Breast epithelium (tissue), 3 donors: ENCODE data around the gene GPC6.

ENCODE experiments used
- POLR2A ChIP-seq: fragments of 450-650 bp; IDR thresholded peaks from one replicate; pipeline ENCODE4 v1.6.1; 2016; ENCODE audit warnings: antibody characterized with exemption, mild to moderate bottlenecking, moderate library complexity
- POLR2AphosphoS5 ChIP-seq, 3 donors: sonication (generic); formaldehyde crosslinking; IDR thresholded peaks; one replicate each; pipeline ENCODE4 v1.6.1; 2017; ENCODE audit warnings: antibody characterized with exemption in 3 of 3
- TF ChIP-seq, protein P1 (sequence below), 3 donors: fragments of 450-650 bp; IDR thresholded peaks; one replicate each; pipeline ENCODE4 v1.5.1; 2016 to 2017; ENCODE audit warnings: antibody characterized with exemption in 3 of 3, mild to moderate bottlenecking in 3 of 3, moderate library complexity in 3 of 3

DNA sequence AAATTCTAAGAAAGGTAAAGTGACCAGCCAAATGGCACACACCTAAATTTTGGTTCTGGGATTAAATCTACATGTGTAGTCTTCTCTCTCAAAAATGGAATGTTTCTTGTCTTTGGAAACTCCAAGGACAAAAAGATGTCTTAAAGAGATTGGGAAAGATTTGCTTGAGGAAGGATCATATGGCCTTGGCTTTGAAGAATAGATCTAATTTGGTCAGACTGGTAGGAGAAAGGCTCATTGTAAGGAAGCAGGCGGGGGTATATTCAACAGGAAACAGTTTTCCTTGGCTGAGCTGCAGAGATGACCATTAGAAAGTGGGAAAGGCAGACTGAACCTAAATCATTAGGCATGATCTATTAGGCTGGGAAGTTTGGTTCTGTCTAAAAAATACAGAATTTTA is 887.6 kb downstream of the GPC6 start:
- TF ChIP-seq POLR2AphosphoS5 (IDR thresholded peaks at IDR 0.05) (no peak), POLR2A (no peak)
- TF ChIP-seq, protein P1, sequence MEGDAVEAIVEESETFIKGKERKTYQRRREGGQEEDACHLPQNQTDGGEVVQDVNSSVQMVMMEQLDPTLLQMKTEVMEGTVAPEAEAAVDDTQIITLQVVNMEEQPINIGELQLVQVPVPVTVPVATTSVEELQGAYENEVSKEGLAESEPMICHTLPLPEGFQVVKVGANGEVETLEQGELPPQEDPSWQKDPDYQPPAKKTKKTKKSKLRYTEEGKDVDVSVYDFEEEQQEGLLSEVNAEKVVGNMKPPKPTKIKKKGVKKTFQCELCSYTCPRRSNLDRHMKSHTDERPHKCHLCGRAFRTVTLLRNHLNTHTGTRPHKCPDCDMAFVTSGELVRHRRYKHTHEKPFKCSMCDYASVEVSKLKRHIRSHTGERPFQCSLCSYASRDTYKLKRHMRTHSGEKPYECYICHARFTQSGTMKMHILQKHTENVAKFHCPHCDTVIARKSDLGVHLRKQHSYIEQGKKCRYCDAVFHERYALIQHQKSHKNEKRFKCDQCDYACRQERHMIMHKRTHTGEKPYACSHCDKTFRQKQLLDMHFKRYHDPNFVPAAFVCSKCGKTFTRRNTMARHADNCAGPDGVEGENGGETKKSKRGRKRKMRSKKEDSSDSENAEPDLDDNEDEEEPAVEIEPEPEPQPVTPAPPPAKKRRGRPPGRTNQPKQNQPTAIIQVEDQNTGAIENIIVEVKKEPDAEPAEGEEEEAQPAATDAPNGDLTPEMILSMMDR (IDR thresholded peaks at IDR 0.05): no peak
